HepG2 (cell line): ENCODE data around the gene FGF19. TPM values are rescaled to one million over a fixed set of nuclear protein-coding genes. Genes with fewer than 3 reads are reported as not detected.

ENCODE experiments used
- MEIS1 ChIP-seq: sonication (generic); formaldehyde crosslinking; IDR thresholded peaks from 2 replicates; pipeline ENCODE4 v1.9.0; 2021; ENCODE audit warnings: mild to moderate bottlenecking, missing genetic modification reagents, moderate library complexity, borderline replicate concordance
- RFX3 ChIP-seq: IDR thresholded peaks from 2 replicates; pipeline ENCODE4 v1.6.1; 2016; ENCODE audit warnings: missing biosample characterization, missing genetic modification reagents
- RFX5 ChIP-seq: IDR thresholded peaks from 2 replicates; pipeline ENCODE4 v1.6.1; 2011; ENCODE audit warnings: low read depth, low read length, improper control_type of control experiment
- SSRP1 ChIP-seq: IDR thresholded peaks from 2 replicates; pipeline ENCODE4 v1.6.1; 2016; ENCODE audit warnings: control low read depth
- ZNF407 ChIP-seq: sonication (generic); formaldehyde crosslinking; IDR thresholded peaks from one replicate; pipeline ENCODE4 v1.5.1; 2020; ENCODE audit warnings: mild to moderate bottlenecking, missing genetic modification reagents; ENCODE audit errors: not compliant biosample characterization
- ZNF614 ChIP-seq: IDR thresholded peaks from 2 replicates; pipeline ENCODE4 v1.6.1; 2018; ENCODE audit warnings: missing biosample characterization, missing genetic modification reagents, inconsistent platforms, borderline replicate concordance
- ZNF703 ChIP-seq: sonication (generic); formaldehyde crosslinking; IDR thresholded peaks from 2 replicates; pipeline ENCODE4 v1.5.1; 2020; ENCODE audit warnings: missing genetic modification reagents, mild to moderate bottlenecking, moderate library complexity, borderline replicate concordance
- ZNF850 ChIP-seq: sonication (generic); formaldehyde crosslinking; conservative IDR thresholded peaks from 2 replicates; pipeline ENCODE4 v1.9.0; 2021; ENCODE audit warnings: mild to moderate bottlenecking, missing genetic modification reagents
- ZSCAN22 ChIP-seq: sonication (generic); formaldehyde crosslinking; IDR thresholded peaks from 2 replicates; pipeline ENCODE4 v1.4.0; 2020; ENCODE audit warnings: mild to moderate bottlenecking, missing genetic modification reagents
- polyA plus RNA-seq, 8 experiments: library from polyadenylated mRNA; depleted of rRNA in 3 of 8; stranded (reverse) in 7 of 8; unstranded in 1 of 8; fragments of >200 nt; fragmentation: Illumina TruSeq in 4 of 8; extraction: Trizol in 4 of 8; gene quantifications; 2 replicates each; pipeline versions ENCODE4 v1.2.1 to v1.2.3, GENCODE V29; 2011 to 2016; ENCODE audit warnings: low read depth in 4 of 8, missing spikeins in 1 of 8, mixed read lengths in 1 of 8; ENCODE audit not compliant: insufficient read depth in 1 of 8
- total RNA-seq, 5 experiments: library from RNA; depleted of rRNA; stranded (reverse); fragments of >200 nt; fragmentation: Illumina TruSeq; extraction: Trizol; gene quantifications; 2 replicates each; pipeline ENCODE4 v1.2.3, GENCODE V29; 2016; ENCODE audit warnings: low read depth in 1 of 5
- TF ChIP-seq, protein P1 (sequence below): sonication (generic); formaldehyde crosslinking; IDR thresholded peaks from 2 replicates; pipeline ENCODE4 v1.8.1; 2023; ENCODE audit warnings: mild to moderate bottlenecking, missing genetic modification reagents
- TF ChIP-seq, protein P2 (sequence below): IDR thresholded peaks from 2 replicates; pipeline ENCODE4 v1.6.1; 2016; ENCODE audit warnings: missing compliant biosample characterization, missing genetic modification reagents, borderline replicate concordance
- TF ChIP-seq, protein P3 (sequence below): sonication (generic); formaldehyde crosslinking; IDR thresholded peaks from 2 replicates; pipeline ENCODE4 v1.4.0; 2020; ENCODE audit warnings: low read depth, mild to moderate bottlenecking, missing genetic modification reagents
- TF ChIP-seq, protein P4 (sequence below): sonication (generic); formaldehyde crosslinking; IDR thresholded peaks from 2 replicates; pipeline ENCODE4 v1.8.0; 2022; ENCODE audit warnings: mild to moderate bottlenecking, missing genetic modification reagents, moderate library complexity

FGF19 gene
- total and polyA plus RNA-seq, 2 of the 13 experiments (the other 11 are each of a cell fraction or from before 2014, with no cell fraction given), result 0.07 TPM; not detected in 1

DNA sequence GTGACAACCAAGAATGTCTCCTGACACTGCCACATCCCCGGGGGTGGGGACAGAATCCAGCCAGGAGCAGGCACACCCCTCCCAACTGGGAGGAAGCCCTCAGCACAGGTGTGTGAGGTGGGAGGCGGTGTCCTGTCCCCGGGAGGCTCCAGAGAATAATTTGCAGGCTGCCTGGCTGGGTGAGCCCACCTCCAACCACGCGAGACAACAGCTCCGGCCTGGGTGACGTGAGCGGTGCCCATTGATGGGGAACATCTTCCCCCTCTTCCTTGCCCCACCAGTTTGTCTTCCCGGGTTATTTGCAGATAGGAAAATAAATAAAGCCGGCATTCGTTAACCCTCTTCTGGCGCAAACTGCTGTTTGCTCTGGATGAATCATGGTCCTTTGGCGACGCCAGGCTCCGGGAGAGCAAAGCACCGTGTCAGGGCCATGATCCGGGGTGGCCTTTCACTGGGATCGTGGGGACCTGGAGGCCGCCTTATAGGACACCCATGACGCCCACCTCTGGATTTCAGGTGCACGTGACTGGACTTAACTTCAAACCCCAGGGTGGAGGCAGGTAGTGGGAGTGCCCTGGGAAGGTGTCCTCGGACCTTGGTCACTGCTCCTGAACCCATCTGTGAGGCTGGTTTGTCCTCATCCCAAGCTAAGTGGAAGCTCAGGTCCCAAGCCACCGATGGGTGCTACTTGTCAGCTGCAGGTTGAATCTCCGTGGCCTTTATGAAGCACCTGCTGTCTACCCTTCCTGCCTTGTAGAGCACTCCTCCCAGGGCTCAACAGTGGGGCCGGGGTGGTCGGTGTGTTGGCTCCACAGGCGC lies 49.0 kb downstream of the FGF19 start (continued):
- TF ChIP-seq, protein P1, sequence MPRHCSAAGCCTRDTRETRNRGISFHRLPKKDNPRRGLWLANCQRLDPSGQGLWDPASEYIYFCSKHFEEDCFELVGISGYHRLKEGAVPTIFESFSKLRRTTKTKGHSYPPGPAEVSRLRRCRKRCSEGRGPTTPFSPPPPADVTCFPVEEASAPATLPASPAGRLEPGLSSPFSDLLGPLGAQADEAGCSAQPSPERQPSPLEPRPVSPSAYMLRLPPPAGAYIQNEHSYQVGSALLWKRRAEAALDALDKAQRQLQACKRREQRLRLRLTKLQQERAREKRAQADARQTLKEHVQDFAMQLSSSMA, result 0 out of 2 replicates have a peak, but pooled peaks have one; percentile 66
- TF ChIP-seq ZSCAN22 (CRISPR knock-in tag) (no peak), RFX3 (no peak), ZNF614 (CRISPR knock-in tag) (peak; percentile 71; the same call in 1 of the 2 replicates), RFX5 (no peak), SSRP1 (CRISPR knock-in tag) (no peak), ZNF407 (CRISPR knock-in tag) (no peak), MEIS1 (CRISPR knock-in tag) (no peak), ZNF850 (CRISPR knock-in tag) (no peak), ZNF703 (CRISPR knock-in tag) (no peak)
- TF ChIP-seq, protein P2, sequence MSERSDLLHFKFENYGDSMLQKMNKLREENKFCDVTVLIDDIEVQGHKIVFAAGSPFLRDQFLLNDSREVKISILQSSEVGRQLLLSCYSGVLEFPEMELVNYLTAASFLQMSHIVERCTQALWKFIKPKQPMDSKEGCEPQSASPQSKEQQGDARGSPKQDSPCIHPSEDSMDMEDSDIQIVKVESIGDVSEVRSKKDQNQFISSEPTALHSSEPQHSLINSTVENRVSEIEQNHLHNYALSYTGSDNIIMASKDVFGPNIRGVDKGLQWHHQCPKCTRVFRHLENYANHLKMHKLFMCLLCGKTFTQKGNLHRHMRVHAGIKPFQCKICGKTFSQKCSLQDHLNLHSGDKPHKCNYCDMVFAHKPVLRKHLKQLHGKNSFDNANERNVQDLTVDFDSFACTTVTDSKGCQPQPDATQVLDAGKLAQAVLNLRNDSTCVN (CRISPR knock-in tag), result no peak
- TF ChIP-seq, protein P3, sequence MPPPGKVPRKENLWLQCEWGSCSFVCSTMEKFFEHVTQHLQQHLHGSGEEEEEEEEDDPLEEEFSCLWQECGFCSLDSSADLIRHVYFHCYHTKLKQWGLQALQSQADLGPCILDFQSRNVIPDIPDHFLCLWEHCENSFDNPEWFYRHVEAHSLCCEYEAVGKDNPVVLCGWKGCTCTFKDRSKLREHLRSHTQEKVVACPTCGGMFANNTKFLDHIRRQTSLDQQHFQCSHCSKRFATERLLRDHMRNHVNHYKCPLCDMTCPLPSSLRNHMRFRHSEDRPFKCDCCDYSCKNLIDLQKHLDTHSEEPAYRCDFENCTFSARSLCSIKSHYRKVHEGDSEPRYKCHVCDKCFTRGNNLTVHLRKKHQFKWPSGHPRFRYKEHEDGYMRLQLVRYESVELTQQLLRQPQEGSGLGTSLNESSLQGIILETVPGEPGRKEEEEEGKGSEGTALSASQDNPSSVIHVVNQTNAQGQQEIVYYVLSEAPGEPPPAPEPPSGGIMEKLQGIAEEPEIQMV (CRISPR knock-in tag), result 0 out of 2 replicates have a peak, but pooled peaks have one; percentile 55
- TF ChIP-seq, protein P4, sequence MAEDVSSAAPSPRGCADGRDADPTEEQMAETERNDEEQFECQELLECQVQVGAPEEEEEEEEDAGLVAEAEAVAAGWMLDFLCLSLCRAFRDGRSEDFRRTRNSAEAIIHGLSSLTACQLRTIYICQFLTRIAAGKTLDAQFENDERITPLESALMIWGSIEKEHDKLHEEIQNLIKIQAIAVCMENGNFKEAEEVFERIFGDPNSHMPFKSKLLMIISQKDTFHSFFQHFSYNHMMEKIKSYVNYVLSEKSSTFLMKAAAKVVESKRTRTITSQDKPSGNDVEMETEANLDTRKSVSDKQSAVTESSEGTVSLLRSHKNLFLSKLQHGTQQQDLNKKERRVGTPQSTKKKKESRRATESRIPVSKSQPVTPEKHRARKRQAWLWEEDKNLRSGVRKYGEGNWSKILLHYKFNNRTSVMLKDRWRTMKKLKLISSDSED (CRISPR knock-in tag), result no peak
